K562 (cell line): ENCODE measurements around the gene CASTOR1.
"Not testable (repeated sequence)": the region's sequence is repeated elsewhere in the genome, so short reads cannot be mapped to it uniquely, and the experiment has no call there.

Experiments
- EGR1 ChIP-seq: fragments of 450-650 bp; conservative IDR thresholded peaks from 2 replicates; pipeline ENCODE4 v1.6.1; 2017; ENCODE audit warnings: mild to moderate bottlenecking
- FOSL1 ChIP-seq: fragments of 200-800 bp; sonication (Bioruptor generic); conservative IDR thresholded peaks from 2 replicates; pipeline ENCODE4 v1.6.1; 2016; ENCODE audit warnings: missing genetic modification characterization, missing compliant biosample characterization
- FOXJ3 ChIP-seq: sonication (generic); formaldehyde crosslinking; IDR thresholded peaks from 2 replicates; pipeline ENCODE4 v1.4.0; 2020; ENCODE audit warnings: mild to moderate bottlenecking, missing genetic modification reagents
- RCOR1 ChIP-seq, 2 experiments: IDR thresholded peaks; 2 replicates each; pipeline ENCODE4 v1.6.1; 2012; ENCODE audit warnings: low read depth in 2 of 2, low read length in 2 of 2, borderline replicate concordance in 1 of 2, improper control_type of control experiment in 1 of 2
- TF ChIP-seq, protein P1 (sequence below): sonication (generic); formaldehyde crosslinking; IDR thresholded peaks from 2 replicates; pipeline ENCODE4 v1.8.1; 2023; ENCODE audit warnings: mild to moderate bottlenecking, missing genetic modification reagents
- TF ChIP-seq, protein P2 (sequence below): fragments of 250-450 bp; sonication (Bioruptor Pico); IDR thresholded peaks from 2 replicates; pipeline ENCODE4 v1.5.0; 2021; ENCODE audit warnings: mild to moderate bottlenecking, borderline replicate concordance

DNA sequence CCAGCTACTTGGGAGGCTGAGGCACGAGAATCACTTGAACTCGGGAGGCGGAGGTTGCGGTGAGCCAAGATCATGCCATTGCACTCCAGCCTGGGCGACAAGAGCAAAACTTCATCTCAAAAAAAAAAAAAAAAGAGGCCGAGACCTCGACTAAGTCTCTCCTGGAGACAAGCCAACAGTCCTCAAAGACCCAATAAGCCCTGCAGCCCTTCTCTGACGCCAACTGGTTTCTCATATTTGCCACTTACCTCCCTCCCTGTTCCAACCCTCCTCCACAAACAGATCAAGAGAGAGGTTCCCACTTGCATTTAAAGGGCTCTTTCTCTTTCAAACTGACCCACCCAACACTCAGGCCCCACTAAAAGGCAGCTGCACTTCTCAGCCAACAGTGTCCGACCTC is 49.0 kb upstream of the CASTOR1 start:
- not testable (repeated sequence) for TF ChIP-seq FOXJ3 (CRISPR knock-in tag); RCOR1 (IDR thresholded peaks at IDR 0.05; ENCODE audit: borderline replicate concordance in 1 of 2, low read depth in 2 of 2, low read length in 2 of 2); EGR1; FOSL1
- TF ChIP-seq, protein P1, sequence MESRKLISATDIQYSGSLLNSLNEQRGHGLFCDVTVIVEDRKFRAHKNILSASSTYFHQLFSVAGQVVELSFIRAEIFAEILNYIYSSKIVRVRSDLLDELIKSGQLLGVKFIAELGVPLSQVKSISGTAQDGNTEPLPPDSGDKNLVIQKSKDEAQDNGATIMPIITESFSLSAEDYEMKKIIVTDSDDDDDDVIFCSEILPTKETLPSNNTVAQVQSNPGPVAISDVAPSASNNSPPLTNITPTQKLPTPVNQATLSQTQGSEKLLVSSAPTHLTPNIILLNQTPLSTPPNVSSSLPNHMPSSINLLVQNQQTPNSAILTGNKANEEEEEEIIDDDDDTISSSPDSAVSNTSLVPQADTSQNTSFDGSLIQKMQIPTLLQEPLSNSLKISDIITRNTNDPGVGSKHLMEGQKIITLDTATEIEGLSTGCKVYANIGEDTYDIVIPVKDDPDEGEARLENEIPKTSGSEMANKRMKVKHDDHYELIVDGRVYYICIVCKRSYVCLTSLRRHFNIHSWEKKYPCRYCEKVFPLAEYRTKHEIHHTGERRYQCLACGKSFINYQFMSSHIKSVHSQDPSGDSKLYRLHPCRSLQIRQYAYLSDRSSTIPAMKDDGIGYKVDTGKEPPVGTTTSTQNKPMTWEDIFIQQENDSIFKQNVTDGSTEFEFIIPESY (CRISPR knock-in tag) = not testable (repeated sequence)
- TF ChIP-seq, protein P2, sequence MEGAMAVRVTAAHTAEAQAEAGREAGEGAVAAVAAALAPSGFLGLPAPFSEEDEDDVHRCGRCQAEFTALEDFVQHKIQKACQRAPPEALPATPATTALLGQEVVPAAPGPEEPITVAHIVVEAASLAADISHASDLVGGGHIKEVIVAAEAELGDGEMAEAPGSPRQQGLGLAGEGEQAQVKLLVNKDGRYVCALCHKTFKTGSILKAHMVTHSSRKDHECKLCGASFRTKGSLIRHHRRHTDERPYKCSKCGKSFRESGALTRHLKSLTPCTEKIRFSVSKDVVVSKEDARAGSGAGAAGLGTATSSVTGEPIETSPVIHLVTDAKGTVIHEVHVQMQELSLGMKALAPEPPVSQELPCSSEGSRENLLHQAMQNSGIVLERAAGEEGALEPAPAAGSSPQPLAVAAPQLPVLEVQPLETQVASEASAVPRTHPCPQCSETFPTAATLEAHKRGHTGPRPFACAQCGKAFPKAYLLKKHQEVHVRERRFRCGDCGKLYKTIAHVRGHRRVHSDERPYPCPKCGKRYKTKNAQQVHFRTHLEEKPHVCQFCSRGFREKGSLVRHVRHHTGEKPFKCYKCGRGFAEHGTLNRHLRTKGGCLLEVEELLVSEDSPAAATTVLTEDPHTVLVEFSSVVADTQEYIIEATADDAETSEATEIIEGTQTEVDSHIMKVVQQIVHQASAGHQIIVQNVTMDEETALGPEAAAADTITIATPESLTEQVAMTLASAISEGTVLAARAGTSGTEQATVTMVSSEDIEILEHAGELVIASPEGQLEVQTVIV (CRISPR knock-in tag) = not testable (repeated sequence)
